Panc1 (cell line): ENCODE results near the gene GRIFIN. TPM values are rescaled to one million over a fixed set of nuclear protein-coding genes. Genes with fewer than 3 reads are reported as not detected.

Experiments used
- ATAC-seq: fragments of 200-7000 bp; cut with Tn5 transposase; 2 replicates; pipeline ENCODE4 v1.9.1; 2020; ENCODE audit warnings: mild to moderate bottlenecking, moderate library complexity
- BruUV-seq: library from RNA; stranded (reverse); fragments of 400-500 nt; replicated peaks from 2 replicates; lab custom pipeline; 2021; lab: Mats Ljungman, UMichigan
- CTCF ChIA-PET: fragments of 300-600 bp; sonication (Branson Sonifier 250); formaldehyde crosslinking; loops from one replicate; lab custom pipeline; 2022; ENCODE audit warnings: antibody characterized with exemption; lab: Charles Lee
- POLR2A ChIA-PET: fragments of 300-600 bp; sonication (Branson Sonifier 250); formaldehyde crosslinking; loops from one replicate; lab custom pipeline; 2022; ENCODE audit warnings: antibody characterized with exemption; lab: Charles Lee
- DNase-seq: peaks from one replicate; pipeline ENCODE4 v3.0.0-alpha.2; 2010; ENCODE audit warnings: low read depth, low spot score
- H3K27ac ChIP-seq: 2 replicates; pipeline ENCODE4 v1.5.1; 2011; ENCODE audit warnings: mild to moderate bottlenecking, low read length, inconsistent platforms
- H3K27me3 ChIP-seq: fragments of 200-500 bp; sonication (Bioruptor generic); 2 replicates; pipeline ENCODE4 v1.6.0; 2014; ENCODE audit warnings: low read length, inconsistent platforms; ENCODE audit not compliant: control insufficient read depth, insufficient read depth
- H3K36me3 ChIP-seq: fragments of 200-500 bp; sonication (Bioruptor generic); 2 replicates; pipeline ENCODE4 v1.5.1; 2014; ENCODE audit warnings: inconsistent platforms, mild to moderate bottlenecking, low read length, moderate library complexity; ENCODE audit not compliant: control insufficient read depth, insufficient read depth
- H3K4me1 ChIP-seq: 2 replicates; pipeline ENCODE4 v1.5.1; 2011; ENCODE audit warnings: inconsistent platforms, mild to moderate bottlenecking, low read length, moderate library complexity; ENCODE audit not compliant: control insufficient read depth, insufficient read depth
- H3K4me3 ChIP-seq, 2 experiments: 2 replicates each; pipeline ENCODE4 v1.5.1; 2011 to 2012; ENCODE audit warnings: low read depth in 2 of 2, low read length in 2 of 2, mild to moderate bottlenecking in 2 of 2, inconsistent platforms in 1 of 2, moderate library complexity in 1 of 2
- H3K9me3 ChIP-seq: fragments of 200-500 bp; sonication (Bioruptor generic); 2 replicates; pipeline ENCODE4 v1.5.1; 2014; ENCODE audit warnings: low read depth, mild to moderate bottlenecking, inconsistent platforms, low read length, moderate library complexity; ENCODE audit not compliant: control insufficient read depth, insufficient read depth
- POLR2AphosphoS5 ChIP-seq: IDR thresholded peaks from 2 replicates; pipeline ENCODE4 v1.6.1; 2012; ENCODE audit warnings: mild to moderate bottlenecking, low read depth, low read length, moderate library complexity
- SIN3A ChIP-seq: IDR thresholded peaks from 2 replicates; pipeline ENCODE4 v1.6.1; 2012; ENCODE audit warnings: low read depth, mild to moderate bottlenecking, low read length, moderate library complexity, borderline replicate concordance; ENCODE audit not compliant: insufficient read depth
- TCF7L2 ChIP-seq: IDR thresholded peaks from 2 replicates; pipeline ENCODE4 v1.6.1; 2011; ENCODE audit warnings: mild to moderate bottlenecking, low read depth, low read length, inconsistent platforms
- in situ Hi-C: cut with HindIII; loops from 2 replicates; pipeline ENCODE4 v1.10.0; 2016; ENCODE audit warnings: low sequenced_read_pairs, low pct_unique_long_range_greater_than_20kb
- intact Hi-C: fragments of 100-400 bp; cut with micrococcal nuclease; formaldehyde crosslinking; loops from one replicate; pipeline ENCODE4 v1.10.0; 2022; ENCODE audit not compliant: unreplicated experiment
- total RNA-seq: library from RNA; stranded (reverse); gene quantifications from one replicate; pipeline ENCODE4 v1.2.1, GENCODE V29; 2021; ENCODE audit not compliant: unreplicated experiment
- TF ChIP-seq, protein P1 (sequence below), 2 experiments: IDR thresholded peaks; 2 replicates each; pipeline ENCODE4 v1.6.1; 2011 to 2012; ENCODE audit warnings: low read depth in 2 of 2, control low read depth in 1 of 2, low read length in 1 of 2, mild to moderate bottlenecking in 1 of 2, moderate library complexity in 1 of 2; ENCODE audit not compliant: insufficient read depth in 1 of 2
- TF ChIP-seq, protein P2 (sequence below): fragments of 450-650 bp; IDR thresholded peaks from 2 replicates; pipeline ENCODE4 v1.5.1; 2017; ENCODE audit warnings: mild to moderate bottlenecking

Gene GRIFIN
- total RNA-seq, 1 experiment from 2014 or later, result not detected

DNA sequence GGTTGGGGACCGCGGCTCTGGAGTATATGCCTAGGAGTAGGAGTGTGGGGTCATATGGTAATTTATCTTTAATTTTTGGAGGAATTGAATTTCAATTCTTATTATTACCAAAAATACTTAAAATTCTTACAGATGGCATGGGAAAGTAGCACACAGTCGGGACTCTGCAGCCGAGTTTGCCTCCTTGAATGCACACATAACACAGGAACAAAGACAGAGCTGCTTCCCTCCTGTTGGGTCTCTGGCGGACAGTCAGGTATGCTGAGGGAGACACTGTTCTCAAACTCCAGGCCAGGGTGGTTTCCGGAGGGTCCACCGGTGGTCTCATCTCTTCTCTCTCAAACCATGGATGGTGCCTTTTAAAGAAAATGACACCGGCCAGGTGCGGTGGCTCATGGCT lies 32.7 kb downstream of the GRIFIN start:
- Histone ChIP-seq H3K27me3 (no peaks in the 10 kb centered on the region), H3K4me3 (no peak overlapping the region), H3K9me3 (no peaks in the 10 kb centered on the region), H3K27ac (no peak overlapping the region), H3K36me3 (no peaks in the 10 kb centered on the region), H3K4me1 (peaks cover 4% of the 10 kb centered on the region; the same call in 1 of the 2 replicates)
- TF ChIP-seq, protein P1, sequence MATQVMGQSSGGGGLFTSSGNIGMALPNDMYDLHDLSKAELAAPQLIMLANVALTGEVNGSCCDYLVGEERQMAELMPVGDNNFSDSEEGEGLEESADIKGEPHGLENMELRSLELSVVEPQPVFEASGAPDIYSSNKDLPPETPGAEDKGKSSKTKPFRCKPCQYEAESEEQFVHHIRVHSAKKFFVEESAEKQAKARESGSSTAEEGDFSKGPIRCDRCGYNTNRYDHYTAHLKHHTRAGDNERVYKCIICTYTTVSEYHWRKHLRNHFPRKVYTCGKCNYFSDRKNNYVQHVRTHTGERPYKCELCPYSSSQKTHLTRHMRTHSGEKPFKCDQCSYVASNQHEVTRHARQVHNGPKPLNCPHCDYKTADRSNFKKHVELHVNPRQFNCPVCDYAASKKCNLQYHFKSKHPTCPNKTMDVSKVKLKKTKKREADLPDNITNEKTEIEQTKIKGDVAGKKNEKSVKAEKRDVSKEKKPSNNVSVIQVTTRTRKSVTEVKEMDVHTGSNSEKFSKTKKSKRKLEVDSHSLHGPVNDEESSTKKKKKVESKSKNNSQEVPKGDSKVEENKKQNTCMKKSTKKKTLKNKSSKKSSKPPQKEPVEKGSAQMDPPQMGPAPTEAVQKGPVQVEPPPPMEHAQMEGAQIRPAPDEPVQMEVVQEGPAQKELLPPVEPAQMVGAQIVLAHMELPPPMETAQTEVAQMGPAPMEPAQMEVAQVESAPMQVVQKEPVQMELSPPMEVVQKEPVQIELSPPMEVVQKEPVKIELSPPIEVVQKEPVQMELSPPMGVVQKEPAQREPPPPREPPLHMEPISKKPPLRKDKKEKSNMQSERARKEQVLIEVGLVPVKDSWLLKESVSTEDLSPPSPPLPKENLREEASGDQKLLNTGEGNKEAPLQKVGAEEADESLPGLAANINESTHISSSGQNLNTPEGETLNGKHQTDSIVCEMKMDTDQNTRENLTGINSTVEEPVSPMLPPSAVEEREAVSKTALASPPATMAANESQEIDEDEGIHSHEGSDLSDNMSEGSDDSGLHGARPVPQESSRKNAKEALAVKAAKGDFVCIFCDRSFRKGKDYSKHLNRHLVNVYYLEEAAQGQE (IDR thresholded peaks at IDR 0.05; ENCODE audit: insufficient read depth in 1 of 2, low read depth in 2 of 2, low read length in 1 of 2), result no peak
- TF ChIP-seq, protein P2, sequence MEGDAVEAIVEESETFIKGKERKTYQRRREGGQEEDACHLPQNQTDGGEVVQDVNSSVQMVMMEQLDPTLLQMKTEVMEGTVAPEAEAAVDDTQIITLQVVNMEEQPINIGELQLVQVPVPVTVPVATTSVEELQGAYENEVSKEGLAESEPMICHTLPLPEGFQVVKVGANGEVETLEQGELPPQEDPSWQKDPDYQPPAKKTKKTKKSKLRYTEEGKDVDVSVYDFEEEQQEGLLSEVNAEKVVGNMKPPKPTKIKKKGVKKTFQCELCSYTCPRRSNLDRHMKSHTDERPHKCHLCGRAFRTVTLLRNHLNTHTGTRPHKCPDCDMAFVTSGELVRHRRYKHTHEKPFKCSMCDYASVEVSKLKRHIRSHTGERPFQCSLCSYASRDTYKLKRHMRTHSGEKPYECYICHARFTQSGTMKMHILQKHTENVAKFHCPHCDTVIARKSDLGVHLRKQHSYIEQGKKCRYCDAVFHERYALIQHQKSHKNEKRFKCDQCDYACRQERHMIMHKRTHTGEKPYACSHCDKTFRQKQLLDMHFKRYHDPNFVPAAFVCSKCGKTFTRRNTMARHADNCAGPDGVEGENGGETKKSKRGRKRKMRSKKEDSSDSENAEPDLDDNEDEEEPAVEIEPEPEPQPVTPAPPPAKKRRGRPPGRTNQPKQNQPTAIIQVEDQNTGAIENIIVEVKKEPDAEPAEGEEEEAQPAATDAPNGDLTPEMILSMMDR, result no peak
- no peak for TF ChIP-seq POLR2AphosphoS5
- no peak for TF ChIP-seq TCF7L2
- no peak for TF ChIP-seq SIN3A
- ATAC-seq (no peak), DNase-seq (no peak)
- POLR2A ChIA-PET, result no interaction called here
- intact Hi-C loops (no loop called here), in situ Hi-C loops (no loop called here)
- CTCF ChIA-PET, result no interaction called here
- BruUV-seq, result no TSS peak

DNA sequence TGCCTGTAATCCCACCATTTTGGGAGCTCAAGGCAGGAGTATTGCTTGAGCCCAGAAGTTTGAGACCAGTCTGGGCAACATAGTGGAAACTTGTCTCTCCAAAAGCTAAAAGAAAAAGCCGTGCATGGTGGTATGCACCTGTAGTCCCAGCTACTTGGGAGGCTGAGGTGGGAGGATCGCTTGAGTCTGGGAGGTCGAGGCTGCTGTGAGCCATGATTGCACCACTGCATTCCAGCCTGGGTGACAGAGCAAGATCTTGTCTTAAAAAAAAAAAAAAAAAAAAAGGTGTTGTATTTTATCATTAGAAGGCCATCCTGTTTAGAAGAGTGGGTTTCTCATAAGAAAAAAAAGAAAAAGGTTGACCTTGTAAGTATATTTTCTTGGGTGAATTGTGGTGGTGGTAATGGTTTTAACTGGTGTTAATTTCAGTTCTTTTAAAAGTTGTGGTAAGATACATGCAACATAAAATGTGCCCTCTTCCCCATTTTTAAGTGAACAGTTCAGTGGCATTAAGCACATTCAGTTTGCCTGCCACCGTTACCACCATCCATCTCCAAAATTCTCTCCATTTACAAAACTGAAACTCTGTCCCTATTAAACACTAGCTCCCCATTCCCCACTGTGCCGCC lies 34.7 kb downstream of the GRIFIN start:
- intact Hi-C loops (no loop called here), in situ Hi-C loops (no loop called here)
- ATAC-seq, result no peak
- Histone ChIP-seq H3K9me3 (no peaks in the 10 kb centered on the region), H3K4me1 (peaks cover 4% of the 10 kb centered on the region; the same call in 1 of the 2 replicates), H3K4me3 (no peak overlapping the region), H3K36me3 (no peaks in the 10 kb centered on the region), H3K27me3 (no peaks in the 10 kb centered on the region), H3K27ac (no peak overlapping the region)
- no peak for DNase-seq
- ChIA-PET CTCF (interaction anchor here (0.8 kb wide), 1 partner anchor 27 kb away, joined by 3 read pairs; no protein-coding TSS in a partner anchor), POLR2A (no interaction called here)
- TF ChIP-seq POLR2AphosphoS5 (no peak), TCF7L2 (no peak), SIN3A (no peak)
- TF ChIP-seq, protein P2, result no peak
- TF ChIP-seq, protein P1 (IDR thresholded peaks at IDR 0.05; ENCODE audit: insufficient read depth in 1 of 2, low read depth in 2 of 2, low read length in 1 of 2), result no peak
- no TSS peak for BruUV-seq
